GM19463 (cell line): Measurements from ENCODE around the gene ITPK1.

Source experiments
- ATAC-seq: cut with Tn5 transposase; IDR thresholded peaks from one replicate; pipeline ENCODE4 v1.9.1; 2021; ENCODE audit warnings: mild to moderate bottlenecking, moderate library complexity; ENCODE audit not compliant: unreplicated experiment

The ITPK1 gene

GRCh38 chr14:92907316-92907911 lies 208.3 kb downstream of the ITPK1 start:
- no peak for ATAC-seq

DNA sequence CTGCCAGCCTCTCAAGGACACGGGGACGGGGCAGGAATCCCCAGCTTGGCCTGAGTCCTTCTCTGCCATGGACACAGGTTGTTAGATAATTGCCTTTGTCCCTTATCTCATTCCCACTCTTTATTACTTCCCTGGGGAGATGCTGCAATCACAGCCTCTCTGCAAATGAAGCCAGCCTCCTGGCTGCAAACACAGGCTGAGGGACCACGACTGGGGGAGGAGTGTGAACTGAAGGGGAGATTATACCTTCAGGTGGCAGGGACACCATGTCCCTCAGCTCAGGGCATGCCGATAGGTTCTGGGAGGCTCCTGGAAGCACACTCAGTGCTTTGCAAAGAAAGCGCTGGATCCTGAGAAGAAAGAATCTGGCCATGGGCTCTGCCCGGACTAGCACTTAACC lies 208.9 kb downstream of the ITPK1 start:
- ATAC-seq, result no peak

DNA sequence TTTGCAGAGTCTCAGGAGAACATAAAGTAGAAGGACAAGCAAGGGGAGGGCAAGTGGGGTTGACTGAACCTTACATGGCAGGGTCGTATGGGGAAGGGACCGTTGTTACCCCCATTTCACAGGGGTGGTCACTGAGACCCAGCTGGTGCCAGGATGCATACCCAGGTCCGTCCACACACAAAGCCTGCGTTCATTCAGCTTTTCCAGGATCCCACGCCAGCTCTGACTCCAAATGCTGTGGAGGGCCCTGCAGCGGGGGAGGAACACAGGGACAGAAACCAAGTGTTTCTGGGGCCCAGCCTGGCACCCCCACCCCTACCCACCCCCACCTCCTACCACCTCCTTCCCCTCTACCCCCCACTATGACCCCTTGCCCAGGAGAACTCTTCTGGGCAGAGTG lies 209.3 kb downstream of the ITPK1 start:
- ATAC-seq, result no peak

GRCh38 chr14:92905667-92906066 lies 210.1 kb downstream of the ITPK1 start:
- ATAC-seq, result no peak

DNA sequence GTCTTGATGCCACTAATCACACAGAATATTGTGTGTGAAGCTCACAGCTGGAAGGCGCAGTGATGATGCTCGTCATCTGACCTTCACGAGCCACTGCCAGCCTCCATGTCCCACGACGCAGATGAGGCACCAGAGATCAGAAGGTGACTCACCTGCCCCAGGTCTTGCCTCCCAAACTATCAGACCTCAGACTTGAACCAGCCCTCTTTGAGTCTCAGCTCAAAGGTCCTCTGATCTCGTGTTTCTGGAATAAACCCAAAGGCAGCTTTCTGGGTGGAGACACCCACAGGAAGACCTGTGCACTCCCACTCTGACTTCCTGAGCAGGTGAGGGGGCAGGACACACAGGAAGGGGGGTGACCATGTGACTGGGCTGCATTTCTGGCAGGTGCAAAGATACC lies 212.4 kb downstream of the ITPK1 start:
- ATAC-seq, result no peak

GRCh38 chr14:92902726-92903125 lies 213.0 kb downstream of the ITPK1 start:
- ATAC-seq, result no peak

GRCh38 chr14:92902191-92902590 lies 213.5 kb downstream of the ITPK1 start:
- ATAC-seq, result no peak

GRCh38 chr14:92900660-92901059 lies 215.1 kb downstream of the ITPK1 start:
- no peak for ATAC-seq

- no peak for ATAC-seq
Observed at GRCh38 chr14:92898566-92899131, 217.1 kb downstream of the ITPK1 start.

DNA sequence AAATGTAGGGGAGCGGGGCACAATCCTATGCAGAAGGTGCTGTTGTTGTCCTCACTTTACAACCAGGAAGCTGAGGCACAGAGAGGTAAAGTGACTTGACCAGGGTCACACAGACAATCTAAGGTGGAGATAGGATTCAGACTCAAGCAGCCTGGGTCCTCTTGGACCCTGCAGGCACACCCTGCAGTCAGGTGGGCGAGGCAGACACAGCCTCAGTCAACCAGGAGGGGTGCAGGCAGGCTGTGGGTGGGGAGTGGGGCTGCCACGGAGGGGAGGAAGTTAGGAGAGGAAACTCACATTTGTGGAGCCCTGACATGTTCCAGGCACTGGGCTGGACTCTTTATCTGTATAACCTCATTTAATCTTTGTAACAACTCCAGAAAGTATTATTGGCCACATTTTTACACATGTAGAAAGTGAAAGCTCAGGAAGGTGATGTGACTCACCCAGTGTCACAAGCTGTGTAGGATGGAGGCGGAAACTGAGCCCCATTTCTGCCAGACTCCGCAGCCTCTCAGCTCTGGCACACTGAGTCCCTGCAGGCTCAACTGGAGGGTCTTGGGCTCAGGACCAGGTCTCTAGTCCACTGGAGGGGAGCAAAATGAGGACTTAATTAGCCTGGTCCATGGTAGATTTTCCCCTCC lies 217.7 kb downstream of the ITPK1 start:
- ATAC-seq, result no peak

- ATAC-seq, result no peak
Observed at GRCh38 chr14:92895352-92895878, 220.3 kb downstream of the ITPK1 start.

GRCh38 chr14:92892589-92892988 lies 223.1 kb downstream of the ITPK1 start:
- no peak for ATAC-seq

DNA sequence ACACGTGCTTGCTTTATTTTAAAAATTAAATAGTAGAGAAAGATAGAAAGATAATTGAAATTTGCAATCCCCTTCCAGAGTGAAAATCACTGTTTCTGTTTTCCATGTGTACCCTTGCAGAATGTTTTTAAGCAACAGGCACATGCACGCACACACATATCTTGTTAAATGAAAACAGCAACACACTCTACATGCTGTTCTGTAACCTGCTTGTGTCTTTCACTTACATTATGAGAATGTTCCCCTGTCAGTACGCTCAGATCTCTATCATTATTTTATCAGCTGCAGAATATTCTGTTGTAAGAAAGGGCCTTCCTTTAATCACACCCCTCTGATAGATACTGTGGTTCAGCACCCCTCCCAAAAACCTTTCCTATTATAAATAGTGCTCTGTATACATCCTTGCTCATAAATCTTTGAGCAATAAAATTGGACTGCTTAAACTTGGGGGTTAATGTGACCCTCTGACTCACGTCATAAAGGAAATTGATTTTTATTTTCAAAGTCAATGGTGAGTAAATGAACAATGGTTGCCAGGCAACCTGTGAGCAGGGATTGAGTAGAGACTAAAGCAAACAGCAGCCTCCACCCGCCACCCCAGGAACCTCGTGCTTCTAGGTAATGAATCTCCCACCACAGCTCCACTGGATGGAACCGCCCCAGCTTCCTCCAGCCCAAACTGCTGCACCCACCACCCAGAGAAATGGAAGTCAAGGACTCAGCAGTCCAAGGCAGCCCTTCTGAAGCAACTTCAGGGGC lies 224.7 kb downstream of the ITPK1 start:
- no peak for ATAC-seq

DNA sequence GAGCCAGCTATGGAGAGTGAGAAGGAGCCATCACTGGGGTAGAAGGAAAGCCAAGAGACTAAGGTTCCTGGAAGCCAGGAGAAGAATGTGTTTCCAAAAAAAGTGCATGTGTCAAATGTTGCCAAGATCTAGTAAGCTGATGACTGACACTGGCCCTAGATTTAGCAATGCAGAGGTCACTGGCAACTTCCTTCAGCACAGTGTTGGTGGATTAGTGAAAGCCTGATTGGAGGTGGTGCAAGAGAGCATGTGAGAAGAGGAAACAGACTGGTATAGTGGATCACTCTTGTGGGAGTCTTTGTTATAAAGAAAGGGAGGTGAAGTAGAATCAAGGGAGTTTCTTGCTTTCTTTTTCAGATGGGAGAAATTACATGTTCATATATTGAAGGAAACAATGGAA lies 226.8 kb downstream of the ITPK1 start:
- no peak for ATAC-seq

GRCh38 chr14:92887157-92887556 lies 228.6 kb downstream of the ITPK1 start:
- no peak for ATAC-seq
